ENCODE measurements around the gene CARMIL1.

DNA sequence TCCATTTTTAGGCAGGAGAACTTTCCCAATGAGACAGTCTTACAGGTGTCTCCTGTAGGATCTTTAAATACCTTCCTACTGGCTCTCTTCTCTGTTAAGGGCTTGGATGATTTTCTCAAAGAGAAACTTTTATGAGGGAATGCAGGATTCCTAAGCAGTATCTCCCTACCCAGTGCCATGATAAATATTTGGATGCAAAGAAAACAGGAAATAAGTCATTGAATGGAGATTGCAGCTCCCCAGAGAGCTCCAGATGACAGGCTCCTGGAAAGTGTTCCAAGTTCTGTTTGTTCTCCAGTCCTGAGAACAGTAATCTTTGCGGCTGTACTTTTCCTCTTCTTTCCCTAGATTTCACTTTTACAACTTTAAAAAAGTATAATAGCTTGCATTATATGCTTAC lies 370.4 kb downstream of the CARMIL1 start:
- TF ChIP-seq POLR2A (IDR thresholded peaks at IDR 0.05) = no peak
- TF ChIP-seq, protein P1, sequence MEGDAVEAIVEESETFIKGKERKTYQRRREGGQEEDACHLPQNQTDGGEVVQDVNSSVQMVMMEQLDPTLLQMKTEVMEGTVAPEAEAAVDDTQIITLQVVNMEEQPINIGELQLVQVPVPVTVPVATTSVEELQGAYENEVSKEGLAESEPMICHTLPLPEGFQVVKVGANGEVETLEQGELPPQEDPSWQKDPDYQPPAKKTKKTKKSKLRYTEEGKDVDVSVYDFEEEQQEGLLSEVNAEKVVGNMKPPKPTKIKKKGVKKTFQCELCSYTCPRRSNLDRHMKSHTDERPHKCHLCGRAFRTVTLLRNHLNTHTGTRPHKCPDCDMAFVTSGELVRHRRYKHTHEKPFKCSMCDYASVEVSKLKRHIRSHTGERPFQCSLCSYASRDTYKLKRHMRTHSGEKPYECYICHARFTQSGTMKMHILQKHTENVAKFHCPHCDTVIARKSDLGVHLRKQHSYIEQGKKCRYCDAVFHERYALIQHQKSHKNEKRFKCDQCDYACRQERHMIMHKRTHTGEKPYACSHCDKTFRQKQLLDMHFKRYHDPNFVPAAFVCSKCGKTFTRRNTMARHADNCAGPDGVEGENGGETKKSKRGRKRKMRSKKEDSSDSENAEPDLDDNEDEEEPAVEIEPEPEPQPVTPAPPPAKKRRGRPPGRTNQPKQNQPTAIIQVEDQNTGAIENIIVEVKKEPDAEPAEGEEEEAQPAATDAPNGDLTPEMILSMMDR (IDR thresholded peaks at IDR 0.05) = no peak
